GM10266 (cell line): ENCODE data around the gene MRPL23.

Source experiments
- DNase-seq: peaks from one replicate; pipeline ENCODE4 v3.0.0; 2012; ENCODE audit errors: extremely low spot score
- TF ChIP-seq, protein P1 (sequence below): IDR thresholded peaks from 2 replicates; pipeline ENCODE4 v1.5.1; 2012; ENCODE audit warnings: mild to moderate bottlenecking, low read depth; ENCODE audit not compliant: control insufficient read depth, insufficient read depth; ENCODE audit errors: missing control alignments

Gene MRPL23

GRCh38 chr11:1982873-1983600, 35.9 kb downstream of the MRPL23 start:
- TF ChIP-seq, protein P1, sequence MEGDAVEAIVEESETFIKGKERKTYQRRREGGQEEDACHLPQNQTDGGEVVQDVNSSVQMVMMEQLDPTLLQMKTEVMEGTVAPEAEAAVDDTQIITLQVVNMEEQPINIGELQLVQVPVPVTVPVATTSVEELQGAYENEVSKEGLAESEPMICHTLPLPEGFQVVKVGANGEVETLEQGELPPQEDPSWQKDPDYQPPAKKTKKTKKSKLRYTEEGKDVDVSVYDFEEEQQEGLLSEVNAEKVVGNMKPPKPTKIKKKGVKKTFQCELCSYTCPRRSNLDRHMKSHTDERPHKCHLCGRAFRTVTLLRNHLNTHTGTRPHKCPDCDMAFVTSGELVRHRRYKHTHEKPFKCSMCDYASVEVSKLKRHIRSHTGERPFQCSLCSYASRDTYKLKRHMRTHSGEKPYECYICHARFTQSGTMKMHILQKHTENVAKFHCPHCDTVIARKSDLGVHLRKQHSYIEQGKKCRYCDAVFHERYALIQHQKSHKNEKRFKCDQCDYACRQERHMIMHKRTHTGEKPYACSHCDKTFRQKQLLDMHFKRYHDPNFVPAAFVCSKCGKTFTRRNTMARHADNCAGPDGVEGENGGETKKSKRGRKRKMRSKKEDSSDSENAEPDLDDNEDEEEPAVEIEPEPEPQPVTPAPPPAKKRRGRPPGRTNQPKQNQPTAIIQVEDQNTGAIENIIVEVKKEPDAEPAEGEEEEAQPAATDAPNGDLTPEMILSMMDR = no peak
- no peak for DNase-seq

- peak; percentile 1 for DNase-seq
Measured at GRCh38 chr11:1983601-1983961, 36.4 kb downstream of the MRPL23 start.

DNA sequence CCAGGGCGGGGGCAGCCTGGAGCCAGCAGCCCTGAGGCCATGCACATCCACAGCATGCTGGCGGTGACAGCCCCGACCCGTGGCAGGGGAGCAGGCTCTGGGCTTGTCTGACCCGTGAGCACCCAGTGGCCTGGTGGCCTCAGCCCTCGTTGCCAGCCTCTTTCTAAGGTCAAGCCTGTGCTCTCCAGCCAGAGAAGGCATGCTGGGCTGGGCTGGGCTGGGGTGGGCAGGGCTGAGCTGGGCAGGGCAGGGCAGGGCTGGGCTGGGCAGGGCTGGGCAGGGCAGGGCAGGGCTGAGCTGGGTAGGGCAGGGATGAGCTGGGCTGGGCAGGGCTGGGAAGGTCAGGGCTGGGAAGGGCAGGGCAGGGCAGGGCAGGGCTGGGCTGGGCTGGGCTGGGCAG, 39.9 kb downstream of the MRPL23 start:
- TF ChIP-seq, protein P1 = no peak
- DNase-seq = no peak

More at GRCh38 chr11:1983601-1983961, 36.4 kb downstream of the MRPL23 start:
- TF ChIP-seq, protein P1 = no peak

- TF ChIP-seq, protein P1 = no peak
- no peak for DNase-seq
Measured at GRCh38 chr11:1988174-1988573, 41.0 kb downstream of the MRPL23 start.

GRCh38 chr11:1988667-1989317, 41.7 kb downstream of the MRPL23 start:
- TF ChIP-seq, protein P1 = no peak
- no peak for DNase-seq

- TF ChIP-seq, protein P1 = no peak
Measured at GRCh38 chr11:1989953-1990352, 42.8 kb downstream of the MRPL23 start.

More at GRCh38 chr11:1989953-1990352, 42.8 kb downstream of the MRPL23 start:
- no peak for DNase-seq
